ENCODE results near the gene SKAP1. TPM values are rescaled to one million over a fixed set of nuclear protein-coding genes. Genes with fewer than 3 reads are reported as not detected.

The SKAP1 gene
- total RNA-seq, 1 donor from 2014 or later: 0.49 TPM

DNA sequence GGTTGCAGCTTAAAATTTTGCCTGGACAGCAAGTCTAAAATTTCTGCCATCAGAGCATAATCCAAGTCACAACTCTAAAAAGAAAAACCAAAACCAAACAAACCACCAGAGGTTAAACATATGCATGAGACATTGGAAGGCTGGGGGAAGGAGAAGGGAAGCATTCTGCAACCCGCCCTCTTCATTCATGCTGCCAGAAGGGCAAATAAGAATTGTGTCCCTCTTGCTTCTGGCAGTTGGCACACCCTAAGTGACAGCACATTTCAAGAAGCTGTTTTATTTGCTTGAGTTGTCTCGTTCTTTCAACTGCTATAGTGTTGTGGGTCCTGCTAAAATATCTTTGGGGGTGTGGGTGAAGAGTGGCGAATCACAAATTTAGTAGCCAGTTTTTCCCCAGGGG is 99.6 kb downstream of the SKAP1 start:
- no peak overlapping the region for H3K4me3 Mint-ChIP-seq
- no peaks in the 10 kb centered on the region for H3K36me3 Mint-ChIP-seq (ENCODE audit: low read depth)
- no peak overlapping the region for H3K27ac Mint-ChIP-seq (ENCODE audit: unreplicated experiment)
- no peak for DNase-seq (ENCODE audit: low read depth, low spot score)
- no peaks in the 10 kb centered on the region for H3K9me3 Mint-ChIP-seq
- H3K27me3 Mint-ChIP-seq (ENCODE audit: low read depth): peaks cover 90% of the 10 kb centered on the region
- H3K4me1 Mint-ChIP-seq: no peaks in the 10 kb centered on the region
- TF ChIP-seq, protein P1, sequence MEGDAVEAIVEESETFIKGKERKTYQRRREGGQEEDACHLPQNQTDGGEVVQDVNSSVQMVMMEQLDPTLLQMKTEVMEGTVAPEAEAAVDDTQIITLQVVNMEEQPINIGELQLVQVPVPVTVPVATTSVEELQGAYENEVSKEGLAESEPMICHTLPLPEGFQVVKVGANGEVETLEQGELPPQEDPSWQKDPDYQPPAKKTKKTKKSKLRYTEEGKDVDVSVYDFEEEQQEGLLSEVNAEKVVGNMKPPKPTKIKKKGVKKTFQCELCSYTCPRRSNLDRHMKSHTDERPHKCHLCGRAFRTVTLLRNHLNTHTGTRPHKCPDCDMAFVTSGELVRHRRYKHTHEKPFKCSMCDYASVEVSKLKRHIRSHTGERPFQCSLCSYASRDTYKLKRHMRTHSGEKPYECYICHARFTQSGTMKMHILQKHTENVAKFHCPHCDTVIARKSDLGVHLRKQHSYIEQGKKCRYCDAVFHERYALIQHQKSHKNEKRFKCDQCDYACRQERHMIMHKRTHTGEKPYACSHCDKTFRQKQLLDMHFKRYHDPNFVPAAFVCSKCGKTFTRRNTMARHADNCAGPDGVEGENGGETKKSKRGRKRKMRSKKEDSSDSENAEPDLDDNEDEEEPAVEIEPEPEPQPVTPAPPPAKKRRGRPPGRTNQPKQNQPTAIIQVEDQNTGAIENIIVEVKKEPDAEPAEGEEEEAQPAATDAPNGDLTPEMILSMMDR (conservative IDR thresholded peaks at IDR 0.05): no peak

DNA sequence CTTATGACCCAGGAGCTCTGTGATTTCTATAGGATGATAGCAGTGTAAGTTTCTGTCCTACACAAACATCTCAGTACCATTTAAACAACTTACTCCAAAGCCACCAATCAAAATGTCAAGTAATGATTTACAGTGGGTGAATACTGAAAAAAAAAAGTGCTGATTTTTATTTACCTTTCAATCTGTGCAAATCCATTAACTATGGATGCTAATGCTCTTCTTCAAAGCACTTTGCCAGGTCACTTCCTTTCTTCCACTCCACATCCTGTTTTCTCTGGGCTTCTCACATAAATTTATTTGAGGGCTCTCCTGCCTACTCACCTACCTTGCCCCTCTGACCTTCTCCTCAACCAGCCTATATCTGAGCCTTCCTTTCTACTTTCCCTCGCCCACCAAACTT is 101.6 kb downstream of the SKAP1 start:
- no peaks in the 10 kb centered on the region for H3K4me1 Mint-ChIP-seq
- H3K9me3 Mint-ChIP-seq: no peaks in the 10 kb centered on the region

DNA sequence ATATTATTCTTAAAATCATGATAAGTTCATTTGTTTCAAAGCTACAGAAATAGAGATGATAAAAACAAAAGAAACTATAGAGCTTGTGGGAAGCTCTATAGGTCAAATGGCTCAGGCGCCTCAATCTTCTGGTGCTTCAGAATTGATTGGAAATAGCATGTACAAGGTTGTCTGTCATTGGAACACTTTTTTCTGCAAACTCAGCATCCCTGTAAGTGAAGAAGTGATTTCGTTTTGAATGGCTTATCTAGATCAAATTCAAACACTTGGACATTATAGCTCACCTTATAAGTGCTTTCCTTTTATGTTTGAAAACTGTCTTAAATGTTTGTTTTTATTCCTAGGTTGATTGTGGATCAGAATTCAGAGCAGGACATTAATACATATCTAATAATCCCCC is 103.7 kb downstream of the SKAP1 start:
- Mint-ChIP-seq H3K9me3 (no peaks in the 10 kb centered on the region), H3K4me3 (no peak overlapping the region), H3K27me3 (ENCODE audit: low read depth) (peaks cover 93% of the 10 kb centered on the region), H3K27ac (ENCODE audit: unreplicated experiment) (no peak overlapping the region), H3K36me3 (ENCODE audit: low read depth) (no peaks in the 10 kb centered on the region), H3K4me1 (no peaks in the 10 kb centered on the region)
- TF ChIP-seq, protein P1 (conservative IDR thresholded peaks at IDR 0.05): no peak
- no peak for DNase-seq (ENCODE audit: low read depth, low spot score)

More for the DNA sequence above, 101.6 kb downstream of the SKAP1 start:
- Mint-ChIP-seq H3K27ac (ENCODE audit: unreplicated experiment) (no peak overlapping the region), H3K4me3 (no peak overlapping the region), H3K36me3 (ENCODE audit: low read depth) (no peaks in the 10 kb centered on the region), H3K27me3 (ENCODE audit: low read depth) (peaks cover 91% of the 10 kb centered on the region)
- TF ChIP-seq, protein P1 (conservative IDR thresholded peaks at IDR 0.05): no peak
- no peak for DNase-seq (ENCODE audit: low read depth, low spot score)

DNA sequence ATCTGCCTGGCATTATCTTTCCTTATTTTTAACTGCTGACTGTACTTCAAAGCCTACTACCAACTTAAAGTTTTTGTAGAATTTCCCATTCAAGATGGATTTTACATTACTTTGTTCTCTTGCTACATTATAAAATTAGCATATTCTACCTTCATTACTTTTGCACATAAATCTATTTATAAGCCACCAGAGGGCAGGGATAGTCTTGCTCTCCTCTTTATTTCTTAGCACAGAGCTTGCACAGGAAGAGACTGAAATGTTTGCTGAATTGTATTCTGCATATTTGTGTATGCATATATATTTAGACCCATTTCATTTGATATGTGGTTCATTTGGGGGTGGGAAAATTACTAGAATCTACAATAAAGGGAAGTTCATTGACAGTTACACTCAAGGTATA is 108.0 kb downstream of the SKAP1 start:
- no peak for DNase-seq (ENCODE audit: low read depth, low spot score)
- TF ChIP-seq, protein P1 (conservative IDR thresholded peaks at IDR 0.05): no peak
- Mint-ChIP-seq H3K4me1 (no peaks in the 10 kb centered on the region), H3K36me3 (ENCODE audit: low read depth) (no peaks in the 10 kb centered on the region), H3K27me3 (ENCODE audit: low read depth) (peaks cover 90% of the 10 kb centered on the region), H3K9me3 (no peaks in the 10 kb centered on the region), H3K27ac (ENCODE audit: unreplicated experiment) (no peak overlapping the region), H3K4me3 (no peak overlapping the region)

DNA sequence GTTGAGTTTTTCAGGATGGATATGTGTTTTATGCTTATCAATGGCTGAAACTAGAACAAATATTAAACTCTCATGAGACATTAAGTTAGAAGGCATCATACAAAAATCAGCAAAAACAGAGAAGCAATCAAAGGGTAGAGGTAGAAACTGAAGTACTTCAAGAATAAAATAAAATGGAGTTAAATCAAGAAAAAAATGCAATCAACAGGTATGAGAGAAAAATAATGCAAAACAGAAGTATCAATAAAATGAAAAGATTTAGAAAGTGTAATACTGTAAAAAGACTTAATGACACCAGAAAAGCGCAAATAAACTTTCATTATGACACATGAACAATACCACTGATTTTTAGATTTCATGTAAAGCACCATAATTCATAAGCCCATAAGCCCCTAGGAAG is 112.3 kb downstream of the SKAP1 start:
- H3K4me3 Mint-ChIP-seq: no peak overlapping the region
- TF ChIP-seq, protein P1 (conservative IDR thresholded peaks at IDR 0.05): no peak
- H3K4me1 Mint-ChIP-seq: no peaks in the 10 kb centered on the region
- peaks cover 93% of the 10 kb centered on the region for H3K27me3 Mint-ChIP-seq (ENCODE audit: low read depth)
- DNase-seq (ENCODE audit: low read depth, low spot score): no peak
- H3K36me3 Mint-ChIP-seq (ENCODE audit: low read depth): no peaks in the 10 kb centered on the region
- no peaks in the 10 kb centered on the region for H3K9me3 Mint-ChIP-seq
- H3K27ac Mint-ChIP-seq (ENCODE audit: unreplicated experiment): no peak overlapping the region

DNA sequence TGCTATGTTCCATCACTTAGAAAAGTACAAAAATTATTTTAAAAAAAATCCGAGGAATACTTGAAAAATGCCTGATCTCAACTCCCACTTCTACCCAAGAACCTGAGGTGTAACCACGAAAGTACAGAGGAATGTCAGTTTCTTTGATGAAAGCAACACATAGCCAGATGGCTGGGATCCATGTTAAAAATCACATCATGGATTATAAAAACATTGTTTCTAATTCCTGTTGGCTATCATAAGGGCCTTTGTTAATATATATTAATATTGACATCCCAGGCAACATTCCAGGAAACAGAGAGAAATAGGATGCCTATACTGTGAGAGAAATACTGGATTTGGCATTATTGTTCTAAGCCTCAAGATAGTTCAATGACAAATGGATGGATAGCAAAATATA is 115.3 kb downstream of the SKAP1 start:
- Mint-ChIP-seq H3K9me3 (no peaks in the 10 kb centered on the region), H3K36me3 (ENCODE audit: low read depth) (no peaks in the 10 kb centered on the region), H3K4me1 (peaks cover 4% of the 10 kb centered on the region), H3K27me3 (ENCODE audit: low read depth) (peaks cover 95% of the 10 kb centered on the region), H3K27ac (ENCODE audit: unreplicated experiment) (no peak overlapping the region), H3K4me3 (no peak overlapping the region)
- DNase-seq (ENCODE audit: low read depth, low spot score): no peak
- TF ChIP-seq, protein P1 (conservative IDR thresholded peaks at IDR 0.05): no peak

Measured in neural crest cell (in vitro differentiated cells).